GM19099 (cell line): ENCODE results near the gene KMT2A.

Experiments used
- POLR2A ChIP-seq: IDR thresholded peaks from 3 replicates; pipeline ENCODE4 v1.6.1; 2011; ENCODE audit warnings: low read depth; ENCODE audit not compliant: insufficient read length; ENCODE audit errors: extremely low read depth

KMT2A gene

GRCh38 chr11:118522571-118523072 is 86.3 kb downstream of the KMT2A start:
- TF ChIP-seq POLR2A = no peak

- no peak for TF ChIP-seq POLR2A
These were observed 88.1 kb downstream of the KMT2A start for GRCh38 chr11:118524356-118524755.

GRCh38 chr11:118524757-118525470 is 88.6 kb downstream of the KMT2A start:
- TF ChIP-seq POLR2A = no peak

GRCh38 chr11:118526688-118527087 is 90.4 kb downstream of the KMT2A start:
- TF ChIP-seq POLR2A = no peak

- TF ChIP-seq POLR2A = no peak
These were observed 90.8 kb downstream of the KMT2A start, which contains the start of gene TTC36 for GRCh38 chr11:118527109-118527508. TTC36 (plus strand) TSS chr11:118527474; CDS start chr11:118527495, 21 bp downstream.

- no peak for TF ChIP-seq POLR2A
These were observed 92.2 kb downstream of the KMT2A start for GRCh38 chr11:118528511-118528910.

GRCh38 chr11:118529584-118530175 is 93.4 kb downstream of the KMT2A start:
- TF ChIP-seq POLR2A = no peak

- TF ChIP-seq POLR2A = no peak
These were observed 93.9 kb downstream of the KMT2A start for GRCh38 chr11:118530180-118530682.

- TF ChIP-seq POLR2A = no peak
These were observed 94.6 kb downstream of the KMT2A start, which contains the start of gene TMEM25 for GRCh38 chr11:118530683-118531596. TMEM25 (plus strand) TSS chr11:118531192; CDS start chr11:118531802, 610 bp downstream.

- TF ChIP-seq POLR2A = no peak
These were observed 95.3 kb downstream of the KMT2A start for GRCh38 chr11:118531597-118532084.

GRCh38 chr11:118532091-118532490 is 95.8 kb downstream of the KMT2A start:
- TF ChIP-seq POLR2A = no peak

- TF ChIP-seq POLR2A = no peak
These were observed 96.8 kb downstream of the KMT2A start for GRCh38 chr11:118532852-118533768.
